Testis (tissue), 3 donors: ENCODE results near the gene LGALS7B. TPM values are rescaled to one million over a fixed set of nuclear protein-coding genes. Genes with fewer than 3 reads are reported as not detected.
"Not testable (repeated sequence)": the region's sequence is repeated elsewhere in the genome, so short reads cannot be mapped to it uniquely, and the experiment has no call there.

Experiments used
- DNase-seq: peaks from one replicate; pipeline ENCODE4 v3.0.0-alpha.2; 2019
- H3K27ac ChIP-seq, 2 donors: fragments of 200-600 bp; sonication (generic); one replicate each; pipeline ENCODE4 v1.5.1; 2019
- H3K27me3 ChIP-seq: fragments of 200-600 bp; sonication (generic); one replicate; pipeline ENCODE4 v1.5.1; 2019
- H3K36me3 ChIP-seq: fragments of 200-600 bp; sonication (generic); one replicate; pipeline ENCODE4 v1.5.1; 2017; ENCODE audit warnings: low read depth; ENCODE audit errors: missing control alignments
- H3K4me1 ChIP-seq: fragments of 200-600 bp; sonication (generic); one replicate; pipeline ENCODE4 v1.5.1; 2019
- H3K4me3 ChIP-seq, 2 donors: fragments of 200-600 bp; sonication (generic); one replicate each; pipeline ENCODE4 v1.5.1; 2017 to 2019
- H3K9me3 ChIP-seq: fragments of 200-600 bp; sonication (generic); one replicate; pipeline ENCODE4 v1.5.1; 2017
- CTCF ChIP-seq, 3 experiments: fragments of 450-650 bp in 2 of 3; fragments of 200-600 bp in 1 of 3; sonication (generic) in 1 of 3; IDR thresholded peaks; one replicate each; pipeline ENCODE4 v1.5.1; 2016 to 2019; ENCODE audit warnings: antibody characterized with exemption in 3 of 3, mild to moderate bottlenecking in 2 of 3, moderate library complexity in 1 of 3
- POLR2A ChIP-seq: fragments of 450-650 bp; IDR thresholded peaks from one replicate; pipeline ENCODE4 v1.6.1; 2017; ENCODE audit warnings: antibody characterized with exemption, mild to moderate bottlenecking, moderate library complexity
- WGBS, 2 donors: methylation state at CpG; one replicate each; pipeline ENCODE4 v1.1.5; 2018; 5-methylcytosine and 5-hydroxymethylcytosine counted together
- intact Hi-C: fragments of 100-400 bp; cut with DNase I; formaldehyde crosslinking; loops from one replicate; pipeline ENCODE4 v1.15.1; 2023; ENCODE audit warnings: low total_unique reads
- polyA plus RNA-seq: library from polyadenylated mRNA; stranded (reverse); fragments of 350-450 nt; fragmentation: Illumina TruSeq; extraction: RNeasy Lipid Tissue Mini Kit (QIAGEN cat#74804); gene quantifications from one replicate; pipeline ENCODE4 v1.2.3, GENCODE V29; 2014; ENCODE audit warnings: low read depth, low replicate concordance; ENCODE audit not compliant: insufficient read depth
- total RNA-seq, 2 donors: library from RNA; depleted of rRNA; stranded (reverse); fragments of >200 nt; gene quantifications; one replicate each; pipeline ENCODE4 v1.2.3, GENCODE V29; 2016

Gene LGALS7B
- total and polyA plus RNA-seq, 3 donors from 2014 or later = 2.3 to 8.1 TPM; not detected in 1

GRCh38 chr19:38826856-38827551 is 38.0 kb downstream of the LGALS7B start:
- intact Hi-C loops = no loop called here
- H3K36me3 ChIP-seq = no peaks in the 10 kb centered on the region
- no peaks in the 10 kb centered on the region for H3K9me3 ChIP-seq
- H3K4me3 ChIP-seq = no peak overlapping the region
- TF ChIP-seq CTCF (IDR thresholded peaks at IDR 0.05) = no peak
- H3K4me1 ChIP-seq = peaks cover 11% of the 10 kb centered on the region
- peak overlapping the region in 1 of 2 donors; percentile 45 for H3K27ac ChIP-seq
- 53 to 72% methylated on average over 6 of the region's 6 CpGs for WGBS, 2 donors
- no peaks in the 10 kb centered on the region for H3K27me3 ChIP-seq
- DNase-seq = peak; percentile 60

GRCh38 chr19:38829203-38829602 is 40.2 kb downstream of the LGALS7B start:
- H3K4me3 ChIP-seq, intact Hi-C loops, DNase-seq, H3K36me3 ChIP-seq, H3K27ac ChIP-seq, H3K27me3 ChIP-seq, H3K9me3 ChIP-seq: not testable (repeated sequence)
- H3K4me1 ChIP-seq = peaks cover 15% of the 10 kb centered on the region
- 89 to 93% methylated on average over 7 of the region's 7 CpGs for WGBS, 2 donors

- Histone ChIP-seq H3K9me3 (no peaks in the 10 kb centered on the region), H3K4me1 (peaks cover 15% of the 10 kb centered on the region), H3K36me3 (no peaks in the 10 kb centered on the region), H3K27ac (no peak overlapping the region), H3K4me3 (no peak overlapping the region), H3K27me3 (no peaks in the 10 kb centered on the region)
- TF ChIP-seq CTCF (IDR thresholded peaks at IDR 0.05) (no peak), POLR2A (no peak)
- 72 to 84% methylated on average over 4 of the region's 4 CpGs for WGBS, 2 donors
- DNase-seq = no peak
- intact Hi-C loops = no loop called here
Measured at GRCh38 chr19:38830039-38830733, 41.2 kb downstream of the LGALS7B start.

- intact Hi-C loops = no loop called here
- WGBS, 2 donors = 1 to 4% methylated on average over 15 to 16 of the region's 16 CpGs
- Histone ChIP-seq H3K4me1 (peaks cover 15% of the 10 kb centered on the region), H3K27ac (peak overlapping the region; percentile 84 to 92), H3K27me3 (no peaks in the 10 kb centered on the region), H3K9me3 (no peaks in the 10 kb centered on the region), H3K4me3 (peak overlapping the region; percentile 84 to 86), H3K36me3 (no peaks in the 10 kb centered on the region)
- TF ChIP-seq POLR2A (no peak), CTCF (IDR thresholded peaks at IDR 0.05) (peak in 1 of 3 experiments; percentile 2)
- peak; percentile 59 for DNase-seq
Measured at GRCh38 chr19:38831142-38831605, 42.2 kb downstream of the LGALS7B start.

- Histone ChIP-seq H3K27ac (peak overlapping the region; percentile 84 to 92), H3K4me1 (peaks cover 15% of the 10 kb centered on the region), H3K4me3 (peak overlapping the region in 1 of 2 donors; percentile 86), H3K27me3 (no peaks in the 10 kb centered on the region), H3K9me3 (no peaks in the 10 kb centered on the region), H3K36me3 (no peaks in the 10 kb centered on the region)
- WGBS, 2 donors = 40 to 58% methylated on average over 7 of the region's 7 CpGs
- TF ChIP-seq POLR2A (no peak), CTCF (IDR thresholded peaks at IDR 0.05) (no peak)
- intact Hi-C loops = no loop called here
- DNase-seq = no peak
Measured at GRCh38 chr19:38833092-38833425, 44.1 kb downstream of the LGALS7B start.
